ENCODE data around the gene DAZAP1.
"Not testable (repeated sequence)": the region's sequence is repeated elsewhere in the genome, so short reads cannot be mapped to it uniquely, and the experiment has no call there.

DAZAP1 gene

DNA sequence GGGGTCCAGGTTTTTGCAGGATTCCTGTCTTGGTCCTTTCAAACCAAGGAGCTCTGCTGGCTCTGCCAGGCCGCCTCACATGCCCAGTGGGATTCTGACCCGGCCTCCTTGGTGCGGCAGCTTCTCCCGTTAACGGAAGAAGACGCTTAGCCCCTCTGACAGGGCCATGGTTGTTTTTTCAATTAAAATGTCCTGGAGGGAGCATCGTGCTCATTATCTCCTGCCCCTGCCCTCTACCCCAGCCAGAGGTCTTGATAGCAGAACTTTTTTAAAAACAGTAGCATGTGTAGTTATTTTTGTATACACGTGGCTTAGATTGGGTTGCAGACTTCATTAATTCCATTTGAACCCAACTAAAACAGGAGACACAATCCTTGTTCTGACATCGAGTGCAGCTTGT lies 19.4 kb downstream of the DAZAP1 start:
- no peak for DNase-seq

DNA sequence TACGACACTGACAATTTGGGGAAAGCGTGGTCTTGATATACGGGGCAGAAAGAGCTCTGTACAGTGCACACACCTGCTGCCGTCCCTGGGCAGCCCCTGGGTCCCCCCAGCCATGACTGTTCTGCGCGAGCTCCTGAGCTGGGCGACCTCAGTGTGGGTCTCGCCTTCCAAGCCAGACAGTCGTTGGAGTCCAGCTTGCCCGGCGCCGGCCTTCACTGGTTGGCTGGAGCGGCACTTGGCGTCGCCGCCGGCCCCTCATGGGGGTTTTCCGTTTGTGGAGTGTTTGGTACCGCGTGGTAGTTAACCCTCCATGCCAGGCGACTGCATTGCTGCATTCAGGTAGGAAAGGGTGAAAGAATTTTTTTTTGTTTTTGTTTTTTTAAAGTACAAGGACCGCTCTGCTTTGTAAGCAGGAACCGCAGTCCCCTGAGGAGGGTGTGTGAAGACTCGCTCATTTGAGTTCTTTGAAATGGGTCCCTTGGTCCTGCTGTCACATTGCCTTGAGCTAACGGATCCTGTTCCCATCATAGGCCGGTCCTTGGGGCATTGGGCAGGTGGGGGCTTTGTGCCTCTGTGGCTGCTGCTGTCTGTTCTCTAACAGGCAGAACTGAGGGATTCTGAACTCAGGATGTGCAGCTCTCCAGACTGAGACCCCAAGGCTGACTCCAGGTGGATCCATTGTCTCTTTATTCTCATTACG lies 20.0 kb downstream of the DAZAP1 start:
- DNase-seq = no peak

DNA sequence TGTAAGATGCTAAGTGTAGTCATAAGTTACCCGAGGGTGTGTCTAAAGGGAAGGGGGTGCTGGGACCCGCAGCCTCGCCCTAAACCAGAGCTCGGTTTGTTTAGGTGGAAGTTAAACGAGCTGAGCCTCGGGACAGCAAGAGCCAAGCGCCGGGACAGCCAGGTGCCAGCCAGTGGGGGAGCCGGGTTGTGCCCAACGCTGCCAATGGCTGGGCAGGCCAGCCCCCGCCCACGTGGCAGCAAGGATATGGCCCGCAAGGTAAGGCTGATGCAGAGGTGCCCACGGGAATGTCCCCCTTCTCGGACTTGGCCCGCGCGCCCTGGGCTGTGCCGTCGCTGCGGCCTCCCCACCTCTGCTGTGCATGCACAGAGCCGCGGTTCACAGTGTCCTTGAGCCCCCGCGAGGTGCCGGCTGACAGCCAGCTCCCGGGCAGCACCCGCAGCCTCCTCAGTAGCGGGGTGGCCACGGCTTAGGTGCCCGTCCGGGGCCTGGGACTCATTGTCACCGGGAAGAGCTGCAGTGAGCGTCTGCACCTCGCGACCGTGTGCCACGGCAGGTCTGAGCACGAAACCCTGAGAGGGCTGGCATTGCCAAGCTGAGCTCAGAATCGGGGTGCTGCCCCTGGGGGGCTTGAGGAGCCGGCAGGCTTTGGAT lies 21.5 kb downstream of the DAZAP1 start:
- DNase-seq = no peak

DNA sequence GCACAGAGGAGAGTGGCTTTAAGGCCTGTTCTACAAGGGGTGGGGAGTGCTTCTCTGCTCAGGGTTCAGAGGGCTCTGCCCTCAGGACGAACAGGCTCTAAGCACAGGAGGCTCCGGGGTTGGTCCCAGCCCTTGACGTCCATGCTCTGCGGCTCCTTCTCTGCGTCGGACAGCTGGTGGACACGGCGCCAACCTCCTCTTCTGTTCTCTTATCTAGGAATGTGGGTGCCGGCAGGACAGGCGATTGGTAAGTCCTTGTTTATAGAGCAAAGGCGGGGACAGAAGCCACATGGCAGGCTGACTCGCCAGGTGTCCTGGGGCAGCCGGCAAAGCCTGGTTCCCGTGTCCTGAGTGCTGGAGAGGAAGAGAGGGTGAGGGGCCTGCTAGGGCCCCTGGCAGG lies 22.4 kb downstream of the DAZAP1 start:
- DNase-seq = no peak

DNA sequence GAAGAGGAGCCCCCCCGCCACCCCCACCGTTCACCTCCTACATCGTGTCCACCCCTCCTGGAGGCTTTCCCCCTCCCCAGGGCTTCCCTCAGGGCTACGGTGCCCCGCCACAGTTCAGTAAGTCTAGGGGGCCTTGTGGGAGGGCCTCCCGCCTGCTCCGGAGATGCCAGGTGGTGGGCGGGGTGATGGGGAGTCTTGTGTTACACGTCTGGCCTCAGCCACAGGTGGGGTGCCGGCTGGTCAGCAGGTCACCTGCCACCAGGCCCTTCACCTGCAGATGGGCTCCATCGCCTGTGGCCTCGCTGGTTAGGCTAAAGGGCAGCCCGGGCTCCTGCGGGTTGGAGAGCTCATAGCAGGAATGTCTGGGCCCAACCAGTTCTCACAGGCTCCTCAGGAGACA lies 22.9 kb downstream of the DAZAP1 start:
- no peak for DNase-seq

DNA sequence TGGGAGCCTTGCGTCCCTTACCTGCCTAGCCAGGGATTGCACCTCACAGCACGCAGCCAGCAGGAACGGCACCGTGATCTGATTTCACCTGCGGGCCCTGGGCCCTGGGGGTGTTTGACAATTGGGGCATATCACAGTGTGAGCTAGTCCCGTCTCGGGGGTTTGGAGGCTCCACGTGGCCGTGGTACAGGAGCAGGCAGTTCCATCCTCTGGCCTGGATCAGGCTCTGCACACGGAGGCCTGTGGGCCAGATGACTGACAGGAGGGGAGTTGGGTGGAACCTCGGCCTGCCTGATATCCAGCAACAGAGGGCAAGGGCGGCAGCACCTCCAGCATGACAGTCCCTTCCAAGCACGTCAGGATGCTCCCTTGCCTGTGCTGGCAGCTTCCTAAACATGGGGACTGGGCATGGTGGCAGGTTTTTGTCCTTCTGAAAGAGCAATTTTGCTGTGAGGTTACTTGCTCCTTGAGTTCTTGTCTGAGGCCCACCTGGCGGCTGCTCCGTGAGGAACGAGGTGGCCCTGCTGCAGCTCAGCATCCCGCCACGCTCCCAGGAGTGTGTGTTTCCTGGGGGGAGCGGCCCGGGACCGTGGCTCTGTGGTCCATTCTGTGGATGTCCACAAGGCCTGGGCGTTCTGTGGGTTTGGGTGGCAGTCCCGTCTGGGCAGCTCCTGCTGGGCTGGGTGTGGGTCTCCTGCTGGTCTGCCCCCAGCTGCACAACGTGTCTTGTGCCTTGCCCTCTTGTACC lies 24.5 kb downstream of the DAZAP1 start:
- no peak for DNase-seq

DNA sequence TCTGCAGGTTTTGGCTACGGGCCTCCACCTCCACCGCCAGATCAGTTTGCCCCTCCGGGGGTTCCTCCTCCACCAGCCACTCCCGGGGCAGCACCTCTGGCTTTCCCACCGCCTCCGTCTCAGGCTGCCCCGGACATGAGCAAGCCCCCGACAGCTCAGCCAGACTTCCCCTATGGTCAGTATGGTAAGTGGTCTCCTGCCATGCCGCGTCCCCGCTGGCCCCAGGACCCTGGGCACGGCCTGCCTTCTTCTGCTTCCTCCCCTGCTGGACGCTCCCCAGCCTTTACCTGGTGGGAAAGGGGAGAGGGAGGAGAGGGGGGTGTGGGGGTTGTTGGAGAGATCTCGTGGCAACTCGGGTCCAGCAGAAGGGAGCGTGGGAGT lies 25.1 kb downstream of the DAZAP1 start:
- no peak for DNase-seq

DNA sequence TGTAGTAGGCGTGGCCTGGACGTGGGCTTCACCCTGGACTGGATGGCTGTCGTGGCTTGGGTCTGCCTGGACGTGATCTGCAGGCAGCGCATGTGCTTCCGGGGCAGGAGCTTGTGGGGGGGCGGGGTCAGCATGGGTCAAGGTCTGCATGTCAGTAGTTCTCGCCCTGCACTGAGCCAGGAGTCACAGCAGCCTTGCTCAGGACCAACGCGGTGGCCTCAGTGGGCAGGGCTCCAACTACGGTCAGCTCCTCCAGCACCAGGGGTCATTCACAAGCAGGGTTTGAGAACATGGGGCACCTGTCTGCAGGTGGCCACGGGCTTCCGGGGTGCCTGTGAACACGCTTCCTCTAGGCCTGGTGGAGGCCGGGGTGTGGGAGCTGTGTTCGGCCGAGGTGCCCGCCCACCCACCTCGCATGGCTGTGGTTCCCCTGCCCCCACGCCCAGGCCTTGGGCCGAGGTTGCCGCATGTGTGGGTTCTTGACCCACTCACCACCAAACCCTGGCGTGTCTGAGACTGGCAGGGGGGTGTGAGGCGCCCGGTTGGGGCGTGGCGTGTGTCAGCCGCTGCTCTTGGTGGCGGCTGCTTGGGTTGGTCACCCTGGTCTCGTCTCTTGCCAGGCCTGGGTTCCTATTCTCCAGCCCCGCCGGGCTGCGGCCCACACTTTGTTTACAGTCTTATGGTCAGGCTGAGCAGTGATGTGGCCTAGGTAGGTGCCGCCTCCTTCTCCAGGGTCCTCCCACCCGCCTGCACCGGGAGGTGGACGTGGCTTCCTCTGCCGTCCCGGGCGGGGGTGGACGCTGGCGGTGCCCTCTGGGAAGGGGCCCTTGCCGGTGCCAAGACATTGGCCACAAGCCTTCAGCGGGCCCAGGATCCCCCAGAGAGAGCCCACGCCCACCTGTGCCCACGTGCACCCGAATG lies 26.0 kb downstream of the DAZAP1 start:
- no peak for DNase-seq

DNA sequence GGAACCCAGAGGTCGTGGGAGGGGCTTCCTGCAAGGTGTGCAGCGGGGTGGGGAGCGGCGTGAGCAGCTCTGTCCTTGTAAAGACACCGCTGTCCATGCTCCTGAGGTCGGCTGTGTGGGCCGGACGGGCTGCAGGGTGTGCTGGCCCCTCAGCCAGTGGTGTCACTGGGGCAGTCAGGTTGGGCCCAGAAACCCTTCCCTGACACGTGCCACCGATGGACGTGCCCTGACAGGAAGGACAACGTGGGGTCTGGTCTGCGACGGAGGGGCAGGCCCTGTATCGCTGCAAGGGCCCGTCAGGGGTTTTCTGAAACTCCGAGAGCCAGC lies 26.6 kb downstream of the DAZAP1 start:
- no peak for DNase-seq

DNA sequence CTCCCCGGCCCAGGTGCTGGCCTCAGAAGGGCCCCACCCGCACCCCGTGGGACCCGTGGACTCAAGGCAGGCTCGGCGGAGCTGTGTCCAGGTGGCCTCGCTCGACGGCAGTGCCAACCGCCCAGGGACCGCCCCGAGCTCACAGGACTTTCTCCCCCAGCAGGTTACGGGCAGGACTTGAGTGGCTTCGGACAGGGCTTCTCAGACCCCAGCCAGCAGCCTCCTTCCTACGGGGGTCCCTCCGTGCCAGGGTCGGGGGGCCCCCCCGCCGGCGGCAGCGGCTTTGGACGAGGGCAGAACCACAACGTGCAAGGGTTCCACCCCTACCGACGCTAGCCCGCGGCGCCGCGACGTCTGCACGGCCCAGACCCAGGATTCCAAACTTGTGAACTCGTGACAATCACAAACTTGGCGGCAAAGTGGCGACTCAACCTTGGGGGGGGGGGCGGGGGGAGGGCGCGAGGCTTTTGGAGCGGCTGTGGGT lies 27.2 kb downstream of the DAZAP1 start:
- DNase-seq = no peak

DNA sequence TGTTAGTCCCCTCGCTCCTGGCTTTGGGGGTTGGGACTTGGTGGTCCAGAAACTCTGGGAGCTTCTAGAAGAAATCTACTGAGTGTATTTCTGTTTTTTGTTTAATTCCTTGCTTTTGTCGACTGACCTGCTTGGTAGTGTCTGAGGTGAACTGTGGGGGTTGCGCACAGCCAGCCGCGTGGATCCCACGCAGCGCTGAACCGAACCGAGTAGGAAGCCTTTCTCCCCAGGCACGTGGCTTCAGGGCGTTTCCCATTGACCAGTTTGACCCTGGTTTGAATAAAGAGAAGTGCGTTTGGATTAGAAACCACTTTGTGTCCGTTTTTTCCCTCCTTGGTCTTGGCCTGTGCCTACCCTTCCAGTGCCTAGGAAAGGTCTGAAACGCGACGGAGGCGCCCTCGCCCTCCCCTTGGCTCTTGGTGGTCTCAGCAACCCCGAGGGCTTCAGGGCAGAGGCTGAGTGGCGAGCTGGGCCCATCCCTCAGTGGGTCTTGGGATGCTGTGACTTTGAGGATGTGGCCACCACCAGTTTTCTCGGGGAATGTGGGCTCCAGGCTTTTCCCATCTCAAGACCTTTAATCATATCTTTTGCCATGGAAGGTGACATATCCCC lies 28.1 kb downstream of the DAZAP1 start:
- DNase-seq = no peak

DNA sequence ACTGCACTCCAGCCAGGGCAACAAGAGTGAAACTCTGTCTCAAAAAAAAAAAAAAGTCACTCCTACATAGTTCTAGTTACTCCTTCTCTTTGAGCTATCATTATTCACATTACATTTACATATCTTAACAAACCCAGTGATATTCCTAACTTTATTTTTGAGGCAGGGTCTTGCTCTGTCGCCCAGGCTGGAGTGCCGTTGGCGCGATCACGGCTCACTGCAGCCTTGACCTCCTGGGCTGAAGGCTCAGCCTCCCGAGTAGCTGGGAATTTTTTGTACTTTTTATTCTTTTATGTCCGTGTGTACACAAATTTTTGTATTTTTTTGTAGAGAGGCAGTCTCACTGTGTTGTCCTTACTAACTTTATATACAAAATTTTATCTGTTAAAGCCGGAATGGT lies 30.2 kb downstream of the DAZAP1 start:
- no peak for DNase-seq

DNA sequence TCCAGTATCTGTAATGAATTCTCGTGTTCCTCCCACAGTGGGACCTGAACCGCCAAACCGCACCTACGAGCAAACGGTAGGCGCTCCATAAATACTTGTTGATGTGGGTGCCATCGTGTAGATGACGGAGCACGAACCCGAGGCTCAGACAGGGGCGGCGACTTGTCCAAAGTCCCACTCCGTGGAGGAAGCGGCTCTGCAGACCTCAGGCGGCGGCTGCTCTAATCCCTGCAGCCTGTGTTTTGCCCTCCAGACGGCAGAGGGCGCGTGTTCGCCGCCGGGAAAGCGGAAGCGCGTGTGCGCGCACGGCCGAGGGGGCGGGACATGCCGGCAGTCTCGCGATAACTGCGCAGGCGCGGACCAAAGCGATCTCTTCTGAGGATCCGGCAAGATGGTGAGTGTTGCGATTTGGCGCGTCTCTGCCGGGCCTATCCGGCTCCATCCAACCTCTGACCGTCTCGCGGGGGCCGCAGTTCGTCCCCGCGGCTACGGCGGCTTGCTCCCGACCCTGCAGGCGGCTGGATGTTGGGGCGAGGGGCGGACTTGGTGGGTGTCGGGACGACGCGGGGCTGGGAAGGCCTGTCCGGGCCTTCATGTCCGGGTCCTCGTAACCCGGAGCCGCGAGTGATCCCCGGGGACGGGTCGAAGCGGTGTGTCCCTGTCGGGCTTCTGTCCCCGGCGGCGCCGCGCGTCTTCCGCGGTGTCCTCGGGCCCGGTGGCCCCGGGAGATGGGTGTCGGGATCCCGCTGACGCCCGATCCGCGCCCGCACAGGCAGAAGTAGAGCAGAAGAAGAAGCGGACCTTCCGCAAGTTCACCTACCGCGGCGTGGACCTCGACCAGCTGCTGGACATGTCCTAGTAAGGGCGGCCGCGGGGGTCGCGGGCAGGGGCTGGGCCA lies 30.9 kb downstream of the DAZAP1 start, which contains the start of gene RPS15:
RPS15 (plus strand) TSS at position 362 of the 898 bp plus-strand sequence; CDS start at position 392, 30 bp downstream.
- peak; percentile 93 for DNase-seq

DNA sequence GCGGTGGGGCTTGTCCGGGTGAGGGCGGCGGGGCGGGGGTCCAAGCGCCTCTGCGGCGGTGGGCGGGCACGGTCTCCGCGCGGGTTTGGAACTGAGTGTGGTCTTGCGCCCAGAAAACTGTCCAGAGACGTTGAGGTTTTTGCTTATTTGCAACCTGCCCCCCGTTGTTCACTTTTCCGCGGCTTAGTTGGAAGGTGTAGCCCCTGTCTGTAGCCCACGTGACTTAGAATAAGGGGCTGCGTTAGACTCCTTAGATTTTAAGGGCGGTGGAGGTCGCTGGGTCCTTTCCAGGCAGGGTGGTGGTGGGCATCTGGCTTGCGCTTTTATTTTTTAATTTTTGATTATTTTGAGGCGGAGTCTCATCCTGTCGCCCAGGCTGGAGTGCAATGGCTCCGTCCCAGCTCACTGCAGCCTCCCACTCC lies 31.6 kb downstream of the DAZAP1 start:
- DNase-seq = no peak

DNA sequence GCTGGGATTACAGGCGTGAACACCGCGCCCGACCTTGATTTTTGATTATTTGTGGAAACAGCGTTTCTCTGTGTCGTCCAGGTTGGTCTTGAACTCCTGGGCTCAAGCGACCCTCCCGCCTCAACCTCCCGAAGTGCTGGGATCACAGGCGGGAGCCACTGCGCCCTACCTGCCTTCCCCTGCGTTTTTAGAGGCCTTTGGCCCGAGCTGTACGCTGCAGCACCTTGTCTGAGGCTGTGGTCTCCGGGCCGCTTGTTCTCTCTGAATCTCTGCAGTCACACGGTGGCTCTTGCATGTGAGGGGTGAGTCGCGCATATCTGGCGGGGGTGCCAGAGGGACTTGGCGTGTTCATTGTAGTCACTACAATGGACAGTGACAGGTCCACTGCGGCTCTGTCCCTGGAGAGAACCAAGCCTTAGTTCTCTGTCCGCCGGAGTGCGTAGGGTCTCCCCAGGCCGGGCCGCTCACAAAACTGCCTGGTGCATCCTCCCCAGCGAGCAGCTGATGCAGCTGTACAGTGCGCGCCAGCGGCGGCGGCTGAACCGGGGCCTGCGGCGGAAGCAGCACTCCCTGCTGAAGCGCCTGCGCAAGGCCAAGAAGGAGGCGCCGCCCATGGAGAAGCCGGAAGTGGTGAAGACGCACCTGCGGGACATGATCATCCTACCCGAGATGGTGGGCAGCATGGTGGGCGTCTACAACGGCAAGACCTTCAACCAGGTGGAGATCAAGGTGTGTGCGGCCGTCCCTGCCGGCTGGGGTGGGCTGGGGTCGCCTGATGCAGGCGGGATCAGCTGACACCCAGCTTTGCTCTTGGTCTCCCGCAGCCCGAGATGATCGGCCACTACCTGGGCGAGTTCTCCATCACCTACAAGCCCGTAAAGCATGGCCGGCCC lies 32.4 kb downstream of the DAZAP1 start:
- DNase-seq = not testable (repeated sequence)

DNA sequence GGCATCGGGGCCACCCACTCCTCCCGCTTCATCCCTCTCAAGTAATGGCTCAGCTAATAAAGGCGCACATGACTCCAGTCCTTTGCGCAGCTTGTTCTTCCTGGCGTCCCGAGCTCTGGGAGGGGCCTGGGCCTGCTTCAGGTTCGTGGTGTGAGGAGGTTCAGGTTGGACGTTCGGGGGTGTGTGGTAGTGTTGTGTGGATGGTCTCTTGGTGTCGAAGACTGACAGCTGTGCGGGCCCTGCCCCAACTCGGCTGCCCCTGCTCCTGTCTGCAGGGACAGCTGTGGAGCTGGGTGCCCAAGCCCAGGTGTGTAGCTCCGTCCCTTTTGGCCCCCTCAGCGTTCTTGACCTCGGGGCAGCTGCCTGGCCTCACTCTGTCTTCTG lies 33.0 kb downstream of the DAZAP1 start:
- no peak for DNase-seq

DNA sequence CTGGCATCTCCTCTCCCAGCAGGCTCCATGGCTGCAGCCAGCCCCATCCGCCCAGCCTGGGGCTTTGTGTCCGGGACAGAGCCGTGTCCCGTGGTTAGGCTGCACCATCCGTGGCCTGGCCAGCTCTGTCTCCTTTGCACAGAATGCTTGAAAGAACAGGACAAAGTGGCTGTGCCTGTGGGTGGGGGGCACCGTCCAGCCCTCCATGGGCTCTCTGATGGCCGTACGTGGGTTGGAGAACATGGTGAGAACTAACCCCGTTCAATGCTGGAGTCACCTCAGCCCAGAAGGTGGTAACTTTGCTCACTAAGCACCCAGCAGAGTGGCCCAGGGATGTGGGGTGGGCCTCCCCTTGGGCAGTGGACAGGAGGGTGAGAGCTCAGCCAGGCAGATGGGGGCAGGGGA lies 33.6 kb downstream of the DAZAP1 start:
- DNase-seq = no peak

DNA sequence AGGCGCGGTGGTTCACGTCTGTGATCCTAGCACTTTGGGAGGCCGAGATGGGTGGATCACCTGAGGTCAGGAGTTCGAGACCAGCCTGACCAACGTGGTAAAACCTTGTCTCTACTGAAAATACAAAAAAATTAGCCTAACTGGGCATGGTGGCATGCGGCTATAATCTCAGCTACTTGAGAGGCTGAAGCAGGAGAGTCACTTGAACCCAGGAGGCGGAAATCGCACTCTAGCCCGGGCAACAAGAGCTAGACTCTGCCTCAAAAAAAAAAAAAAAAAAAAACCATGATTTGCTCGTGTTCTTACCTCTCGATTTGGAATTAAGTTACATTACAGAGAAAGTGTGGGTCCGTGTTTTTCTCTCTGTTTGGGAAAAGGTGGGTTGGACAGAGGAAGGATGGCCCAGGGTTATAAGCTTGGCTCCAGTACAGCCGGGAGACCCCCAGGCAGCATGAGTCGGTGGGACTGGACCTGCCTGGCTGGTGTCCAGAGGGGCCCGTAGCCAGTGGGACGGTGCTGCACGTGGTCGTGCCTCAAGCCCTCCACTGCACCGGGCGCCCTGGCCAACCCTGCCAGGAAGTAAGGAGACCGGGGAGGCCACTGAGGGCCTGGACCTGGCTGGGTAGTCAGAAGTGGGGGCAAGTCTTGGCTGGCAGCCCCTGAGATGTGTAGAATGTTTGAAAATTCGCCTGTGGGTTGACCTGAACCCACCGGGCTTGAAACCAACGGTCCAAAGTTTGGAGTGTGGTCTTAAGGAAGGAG lies 34.5 kb downstream of the DAZAP1 start:
- DNase-seq = no peak
